ENCODE measurements around the gene AKAP14.
"Not testable (repeated sequence)": the region's sequence is repeated elsewhere in the genome, so short reads cannot be mapped to it uniquely, and the experiment has no call there.

AKAP14 gene

GRCh38 chrX:119922391-119922790, 26.7 kb downstream of the AKAP14 start:
- DNase-seq (ENCODE audit: low read depth), result not testable (repeated sequence)

DNA sequence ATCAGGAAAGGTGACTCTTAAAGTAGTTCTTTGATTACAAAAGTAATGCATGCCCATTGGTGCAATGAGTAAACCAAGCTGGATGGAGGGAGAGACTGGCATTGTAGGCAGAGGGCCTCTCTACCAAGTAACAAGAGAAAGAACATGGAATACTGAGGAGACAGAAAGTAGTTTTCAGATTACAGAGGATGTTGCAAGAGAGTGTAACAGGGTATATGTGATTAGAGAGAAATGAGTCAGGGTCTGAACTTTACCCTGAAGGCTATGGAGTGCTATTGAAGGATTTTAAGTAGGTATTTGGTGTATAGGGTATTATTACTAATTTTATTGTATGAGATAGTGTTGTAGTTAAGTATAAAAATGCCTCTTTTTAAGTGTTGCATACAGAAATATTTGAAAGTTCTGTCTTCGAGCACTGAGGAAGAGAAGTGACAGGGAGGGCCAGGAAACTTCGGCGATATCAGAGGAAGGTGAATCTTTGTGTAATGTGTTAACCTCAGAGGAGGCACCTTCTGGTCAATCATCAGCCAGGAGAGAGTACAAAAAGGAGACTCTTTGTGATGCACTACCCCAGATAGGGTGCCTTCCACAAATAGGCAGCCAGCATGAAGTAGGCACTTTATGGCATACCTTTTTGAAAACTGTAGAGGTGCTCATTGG, 39.7 kb downstream of the AKAP14 start:
- no peak for DNase-seq (ENCODE audit: low read depth)

DNA sequence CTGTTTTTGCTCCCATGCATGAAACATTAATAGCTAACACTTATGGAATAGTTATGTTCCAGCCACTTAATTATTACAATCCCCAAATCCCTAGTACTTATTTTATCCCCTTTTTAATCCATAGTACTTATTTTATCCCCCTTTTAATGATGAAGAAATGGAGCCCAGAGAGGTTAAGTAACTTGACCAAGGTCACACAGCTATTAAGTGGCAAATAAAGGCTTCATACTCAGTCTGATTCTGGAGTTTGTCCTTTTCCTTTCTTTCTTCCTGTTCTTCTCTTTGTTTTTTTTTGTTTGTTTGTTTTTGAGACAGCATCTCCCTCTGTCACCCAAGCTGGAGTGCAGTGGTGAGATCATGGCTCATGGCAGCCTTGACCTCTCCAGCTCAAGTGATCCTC, 45.6 kb downstream of the AKAP14 start:
- DNase-seq (ENCODE audit: low read depth), result no peak

- no peak for DNase-seq (ENCODE audit: low read depth)
These were observed 46.6 kb downstream of the AKAP14 start for GRCh38 chrX:119942173-119942819.

DNA sequence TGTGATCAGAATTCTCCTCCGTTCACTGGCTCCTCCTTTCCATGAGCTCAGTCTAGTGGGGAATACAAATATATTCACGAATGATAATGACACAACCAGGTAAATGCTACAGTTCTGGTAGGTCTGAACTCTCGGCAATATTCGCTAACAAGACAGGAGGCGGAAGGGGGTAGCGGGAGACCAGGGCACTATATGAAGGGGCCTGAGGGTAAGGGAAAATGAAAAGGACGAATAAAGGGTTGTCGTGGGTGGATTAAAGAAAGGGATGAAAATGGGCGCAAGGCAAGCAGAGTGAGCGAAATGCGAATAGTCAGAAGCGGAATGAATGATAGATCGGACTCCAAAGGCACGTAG, 47.1 kb downstream of the AKAP14 start:
- no peak for DNase-seq (ENCODE audit: low read depth)

- DNase-seq (ENCODE audit: low read depth), result peak; percentile 65
These were observed 47.7 kb downstream of the AKAP14 start, which contains the start of gene NKAP for GRCh38 chrX:119943185-119943988. Gene NKAP, minus strand, starts transcription at chrX:119943751. Its CDS starts 146 bp downstream, at chrX:119943605.

DNA sequence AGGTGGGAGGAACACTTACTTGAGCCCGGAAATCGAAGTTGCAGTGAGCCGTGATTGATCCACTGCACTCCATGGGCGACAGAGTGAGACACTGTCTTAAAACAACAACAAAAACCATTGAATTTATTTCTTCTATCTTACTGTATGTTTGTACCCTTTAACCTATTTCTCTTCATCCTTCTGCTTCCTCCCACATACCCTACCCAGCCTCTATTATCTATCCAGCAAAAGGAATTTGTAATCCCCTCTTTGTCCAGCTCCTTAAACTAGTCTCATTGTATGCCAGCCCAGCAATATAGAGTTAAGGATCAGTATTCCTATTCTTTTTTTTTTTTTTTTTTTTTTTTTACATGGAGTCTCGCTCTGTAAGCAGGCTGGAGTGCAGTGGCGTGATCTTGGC, 49.8 kb downstream of the AKAP14 start:
- DNase-seq (ENCODE audit: low read depth), result no peak

GRCh38 chrX:119948381-119948780, 52.7 kb downstream of the AKAP14 start:
- DNase-seq (ENCODE audit: low read depth), result no peak

GRCh38 chrX:119954374-119954773, 58.7 kb downstream of the AKAP14 start:
- DNase-seq (ENCODE audit: low read depth), result no peak

DNA sequence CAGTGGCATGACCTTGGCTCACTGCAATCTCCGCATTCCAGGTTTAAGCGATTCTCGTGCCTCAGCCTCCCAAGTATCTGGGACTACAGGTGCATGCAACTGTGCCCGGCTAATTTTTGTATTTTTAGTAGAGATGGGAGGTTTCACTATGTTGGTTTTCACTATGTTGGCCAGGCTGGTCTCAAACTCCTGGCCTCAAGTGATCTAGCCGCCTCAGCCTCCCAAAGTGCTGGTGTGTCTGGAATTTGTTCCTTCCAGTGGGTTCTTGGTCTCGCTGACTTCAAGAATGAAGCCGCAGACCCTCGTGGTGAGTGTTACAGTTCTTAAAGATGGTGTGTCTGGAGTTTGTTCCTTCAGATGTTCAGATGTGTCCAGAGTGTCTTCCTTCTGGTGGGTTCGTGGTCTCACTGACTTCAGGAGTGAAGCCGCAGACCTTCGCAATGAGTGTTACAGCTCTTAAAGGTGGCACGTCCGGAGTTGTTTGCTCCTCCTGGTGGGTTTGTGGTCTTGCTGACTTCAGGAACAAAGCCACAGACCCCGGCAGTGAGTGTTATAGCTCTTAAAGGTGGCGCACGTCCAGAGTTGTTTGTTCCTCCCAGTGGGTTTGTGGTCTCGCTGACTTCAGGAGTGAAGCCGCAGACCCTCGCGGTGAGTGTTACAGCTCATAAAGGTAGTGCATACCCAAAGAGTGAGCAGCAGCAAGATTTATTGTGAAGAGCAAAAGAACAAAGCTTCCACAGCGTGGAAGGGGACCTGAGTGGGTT, 60.3 kb downstream of the AKAP14 start:
- not testable (repeated sequence) for DNase-seq (ENCODE audit: low read depth)

- DNase-seq (ENCODE audit: low read depth), result no peak
These were observed 64.9 kb downstream of the AKAP14 start for GRCh38 chrX:119960625-119961024.

- DNase-seq (ENCODE audit: low read depth), result not testable (repeated sequence)
These were observed 71.1 kb downstream of the AKAP14 start for GRCh38 chrX:119966837-119967236.
